ENCODE data around the gene PRPF38A. TPM values are rescaled to one million over a fixed set of nuclear protein-coding genes. Genes with fewer than 3 reads are reported as not detected.

The PRPF38A gene
- total RNA-seq, 3 donors from 2014 or later: 94.0 to 113 (median 101) TPM

DNA sequence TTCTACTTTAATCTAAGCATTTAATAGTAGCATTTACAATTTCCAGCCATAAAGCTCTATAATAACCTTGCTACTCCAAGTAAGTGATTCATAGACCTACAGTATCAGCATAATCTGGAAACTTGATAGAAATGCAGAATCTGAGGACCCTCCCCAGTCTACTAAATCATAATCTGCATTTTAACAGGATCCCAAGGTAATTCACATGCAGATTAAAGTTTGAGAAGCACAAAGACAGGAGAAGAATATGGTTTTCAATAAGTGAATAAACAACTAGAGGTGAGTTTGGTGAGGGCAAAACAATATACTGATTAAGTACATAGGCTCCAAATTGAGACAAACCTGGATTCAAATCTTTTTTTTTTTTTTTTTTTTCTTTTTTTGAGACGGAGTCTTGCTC lies 57.4 kb downstream of the PRPF38A start:
- H3K4me1 Mint-ChIP-seq (ENCODE audit: low read depth): no peaks in the 10 kb centered on the region
- DNase-seq (no peak), ATAC-seq (no peak)
- peaks cover 14% of the 10 kb centered on the region for H3K36me3 Mint-ChIP-seq (ENCODE audit: insufficient read depth)
- H3K4me3 Mint-ChIP-seq: no peak overlapping the region
- H3K9me3 Mint-ChIP-seq: no peaks in the 10 kb centered on the region
- H3K27me3 Mint-ChIP-seq (ENCODE audit: low read depth): no peaks in the 10 kb centered on the region

DNA sequence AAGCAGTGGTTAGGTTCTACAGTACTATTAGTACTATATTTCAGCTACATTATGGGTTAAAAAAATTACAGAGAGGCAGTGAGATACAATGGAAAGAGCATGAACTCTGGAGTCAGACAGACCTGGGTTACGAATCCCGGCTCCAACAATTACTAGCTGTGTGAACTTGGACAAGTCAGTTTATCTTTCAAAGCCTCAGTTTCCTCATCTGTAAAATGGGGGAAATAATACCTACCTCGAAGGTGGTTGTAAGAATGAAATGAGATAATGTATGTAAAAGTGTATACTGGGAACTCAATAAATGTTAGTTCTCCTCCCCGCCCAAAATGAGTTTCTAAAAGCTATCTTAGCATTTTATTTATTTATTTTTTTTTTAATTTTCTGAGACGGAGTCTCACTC lies 59.5 kb downstream of the PRPF38A start:
- H3K9me3 Mint-ChIP-seq: no peaks in the 10 kb centered on the region
- H3K36me3 Mint-ChIP-seq (ENCODE audit: insufficient read depth): peaks cover 16% of the 10 kb centered on the region
- H3K4me1 Mint-ChIP-seq (ENCODE audit: low read depth): no peaks in the 10 kb centered on the region
- ATAC-seq: no peak
- H3K27me3 Mint-ChIP-seq (ENCODE audit: low read depth): no peaks in the 10 kb centered on the region
- H3K4me3 Mint-ChIP-seq: no peak overlapping the region
- no peak for DNase-seq

DNA sequence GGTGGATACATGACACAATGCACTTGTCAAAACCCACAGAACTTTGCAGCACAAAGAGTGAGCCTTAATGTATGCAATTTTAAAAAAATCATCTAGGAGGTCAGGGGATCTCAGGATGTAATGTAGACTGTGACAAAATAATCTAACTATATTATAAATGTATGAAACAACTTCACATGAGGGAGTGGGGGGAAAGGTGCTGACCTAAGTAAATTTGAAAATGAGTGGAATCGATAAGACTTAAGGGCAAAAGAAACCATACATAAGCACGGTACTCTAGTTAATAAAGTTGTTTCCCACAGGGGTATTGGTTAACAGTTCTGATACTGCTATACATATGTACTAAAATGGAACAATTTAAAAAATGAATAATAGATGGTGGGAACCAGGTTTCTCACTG lies 64.7 kb downstream of the PRPF38A start:
- no peaks in the 10 kb centered on the region for H3K27me3 Mint-ChIP-seq (ENCODE audit: low read depth)
- H3K4me1 Mint-ChIP-seq (ENCODE audit: low read depth): peaks cover 4% of the 10 kb centered on the region
- no peak overlapping the region for H3K4me3 Mint-ChIP-seq
- H3K36me3 Mint-ChIP-seq (ENCODE audit: insufficient read depth): peaks cover 23% of the 10 kb centered on the region
- DNase-seq (no peak), ATAC-seq (no peak)
- no peaks in the 10 kb centered on the region for H3K9me3 Mint-ChIP-seq

Other genes starting within 250 kb of the PRPF38A start
- gene CC2D1B, start 38.4 kb upstream of the PRPF38A start, total RNA-seq: 10 to 100 TPM; 35.0 to 40.0 (median 38.9) TPM
- 10 to 100 TPM; 34.8 to 46.2 (median 37.3) TPM for gene ORC1, start 179 bp upstream of the PRPF38A start, total RNA-seq
- gene TUT4, start 148.5 kb downstream of the PRPF38A start, total RNA-seq: 10 to 100 TPM; 36.7 to 37.7 (median 36.8) TPM
- 10 to 100 TPM; 18.6 to 20.0 (median 19.1) TPM for gene GPX7, start 197.8 kb downstream of the PRPF38A start, total RNA-seq
- gene SHISAL2A, start 228.6 kb downstream of the PRPF38A start, total RNA-seq: 1 to 10 TPM; 4.9 to 7.5 (median 5.2) TPM